Liver (tissue), 3 donors: ENCODE measurements around the gene RAB34.

Source experiments
- JUND ChIP-seq, 2 donors: IDR thresholded peaks; 2 replicates each; pipeline ENCODE4 v1.6.1; 2016; ENCODE audit warnings: antibody characterized with exemption in 2 of 2
- YY1 ChIP-seq: IDR thresholded peaks from 2 replicates; pipeline ENCODE4 v1.6.1; 2016; ENCODE audit warnings: antibody characterized with exemption, mild to moderate bottlenecking
- TF ChIP-seq, protein P1 (sequence below): fragments of 150-350 bp; IDR thresholded peaks from 2 replicates; pipeline ENCODE4 v1.5.1; 2017; ENCODE audit warnings: improper control_type of control experiment, low read depth, low read length; ENCODE audit not compliant: missing input control
- TF ChIP-seq, protein P2 (sequence below): IDR thresholded peaks from 2 replicates; pipeline ENCODE4 v1.6.1; 2016; ENCODE audit warnings: antibody characterized with exemption
- donor health status: healthy.
- donor health status: healthy.

DNA sequence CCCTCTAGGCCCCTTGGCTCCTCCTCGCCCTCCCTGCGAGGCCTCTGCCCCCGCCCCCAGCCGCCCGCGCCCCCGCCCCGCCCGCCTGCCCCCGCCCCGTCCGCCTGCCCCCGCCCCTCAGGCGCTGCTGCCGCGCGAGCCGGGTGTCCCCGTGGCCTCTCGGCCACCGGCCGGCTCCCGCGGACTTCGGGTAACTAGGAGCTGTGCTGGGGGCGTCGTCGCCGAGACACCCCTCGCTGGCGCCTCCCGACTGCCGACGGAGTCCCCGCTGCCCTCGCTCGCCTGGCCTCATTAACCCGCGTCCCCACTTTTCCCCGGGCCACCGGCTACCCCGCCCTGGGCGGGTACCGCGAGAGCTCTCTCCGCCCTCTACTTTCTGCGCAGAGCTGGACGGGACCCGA lies 8.6 kb upstream of the RAB34 start, which contains the start of gene TLCD1:
- TF ChIP-seq JUND (IDR thresholded peaks at IDR 0.05) = no peak
- TF ChIP-seq, protein P1, sequence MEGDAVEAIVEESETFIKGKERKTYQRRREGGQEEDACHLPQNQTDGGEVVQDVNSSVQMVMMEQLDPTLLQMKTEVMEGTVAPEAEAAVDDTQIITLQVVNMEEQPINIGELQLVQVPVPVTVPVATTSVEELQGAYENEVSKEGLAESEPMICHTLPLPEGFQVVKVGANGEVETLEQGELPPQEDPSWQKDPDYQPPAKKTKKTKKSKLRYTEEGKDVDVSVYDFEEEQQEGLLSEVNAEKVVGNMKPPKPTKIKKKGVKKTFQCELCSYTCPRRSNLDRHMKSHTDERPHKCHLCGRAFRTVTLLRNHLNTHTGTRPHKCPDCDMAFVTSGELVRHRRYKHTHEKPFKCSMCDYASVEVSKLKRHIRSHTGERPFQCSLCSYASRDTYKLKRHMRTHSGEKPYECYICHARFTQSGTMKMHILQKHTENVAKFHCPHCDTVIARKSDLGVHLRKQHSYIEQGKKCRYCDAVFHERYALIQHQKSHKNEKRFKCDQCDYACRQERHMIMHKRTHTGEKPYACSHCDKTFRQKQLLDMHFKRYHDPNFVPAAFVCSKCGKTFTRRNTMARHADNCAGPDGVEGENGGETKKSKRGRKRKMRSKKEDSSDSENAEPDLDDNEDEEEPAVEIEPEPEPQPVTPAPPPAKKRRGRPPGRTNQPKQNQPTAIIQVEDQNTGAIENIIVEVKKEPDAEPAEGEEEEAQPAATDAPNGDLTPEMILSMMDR = no peak
- no peak for TF ChIP-seq YY1
- TF ChIP-seq, protein P2, sequence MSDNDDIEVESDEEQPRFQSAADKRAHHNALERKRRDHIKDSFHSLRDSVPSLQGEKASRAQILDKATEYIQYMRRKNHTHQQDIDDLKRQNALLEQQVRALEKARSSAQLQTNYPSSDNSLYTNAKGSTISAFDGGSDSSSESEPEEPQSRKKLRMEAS = no peak
